Esophagus muscularis mucosa (tissue), 4 donors: Measurements from ENCODE around the gene CAND1. TPM values are rescaled to one million over a fixed set of nuclear protein-coding genes. Genes with fewer than 3 reads are reported as not detected.

Source experiments
- DNase-seq: peaks from one replicate; pipeline ENCODE4 v3.0.0-alpha.2; 2017; ENCODE audit errors: extremely low spot score
- H3K27ac ChIP-seq, 4 donors: fragments of 200-600 bp; sonication (generic); replicated peaks in 1 of 4; 1 replicate in 3 of 4; 2 replicates in 1 of 4; pipeline ENCODE4 v1.5.1; 2016 to 2019; ENCODE audit warnings: mild to moderate bottlenecking in 1 of 4
- H3K27me3 ChIP-seq, 4 donors: fragments of 200-600 bp; sonication (generic); one replicate each; pipeline versions ENCODE4 v1.5.1 to v1.6.0; 2016 to 2019
- H3K36me3 ChIP-seq, 4 donors: fragments of 200-600 bp; sonication (generic); one replicate each; pipeline ENCODE4 v1.5.1; 2016 to 2019
- H3K4me1 ChIP-seq, 4 donors: fragments of 200-600 bp; sonication (generic); one replicate each; pipeline ENCODE4 v1.5.1; 2016 to 2019
- H3K4me3 ChIP-seq, 4 donors: fragments of 200-600 bp; sonication (generic); 1 replicate in 2 of 4; 2 replicates in 2 of 4; pipeline ENCODE4 v1.5.1; 2016 to 2019; ENCODE audit warnings: mild to moderate bottlenecking in 4 of 4, moderate library complexity in 1 of 4
- H3K9me3 ChIP-seq, 4 donors: fragments of 200-600 bp; sonication (generic); 1 replicate in 3 of 4; 2 replicates in 1 of 4; pipeline ENCODE4 v1.5.1; 2016 to 2019
- EP300 ChIP-seq: sonication (generic); formaldehyde crosslinking; IDR thresholded peaks from one replicate; pipeline ENCODE4 v1.6.1; 2017; ENCODE audit warnings: antibody characterized with exemption
- POLR2A ChIP-seq: fragments of 450-650 bp; IDR thresholded peaks from one replicate; pipeline ENCODE4 v1.6.1; 2017; ENCODE audit warnings: antibody characterized with exemption, moderate library complexity, mild to moderate bottlenecking, low read depth
- POLR2AphosphoS5 ChIP-seq, 2 donors: sonication (generic); formaldehyde crosslinking; IDR thresholded peaks; one replicate each; pipeline ENCODE4 v1.6.1; 2017; ENCODE audit warnings: antibody characterized with exemption in 2 of 2
- WGBS: methylation state at CpG from one replicate; pipeline ENCODE4 v1.1.5; 2018; 5-methylcytosine and 5-hydroxymethylcytosine counted together
- intact Hi-C: fragments of 100-400 bp; cut with DNase I; formaldehyde crosslinking; loops from one replicate; pipeline ENCODE4 v1.15.1; 2023
- total RNA-seq, 4 donors: library from RNA; depleted of rRNA; stranded (reverse); fragments of >200 nt; gene quantifications; one replicate each; pipeline versions ENCODE4 v1.1.0 to v1.2.1, GENCODE V29; 2016
- TF ChIP-seq, protein P1 (sequence below), 3 experiments: fragments of 200-600 bp in 2 of 3; fragments of 450-650 bp in 1 of 3; sonication (generic) in 2 of 3; IDR thresholded peaks; one replicate each; pipeline ENCODE4 v1.5.1; 2017 to 2019; ENCODE audit warnings: antibody characterized with exemption in 3 of 3, mild to moderate bottlenecking in 2 of 3, moderate library complexity in 1 of 3

CAND1 gene
- total RNA-seq, 4 donors from 2014 or later = 56.8 to 85.3 (median 75.7) TPM

DNA sequence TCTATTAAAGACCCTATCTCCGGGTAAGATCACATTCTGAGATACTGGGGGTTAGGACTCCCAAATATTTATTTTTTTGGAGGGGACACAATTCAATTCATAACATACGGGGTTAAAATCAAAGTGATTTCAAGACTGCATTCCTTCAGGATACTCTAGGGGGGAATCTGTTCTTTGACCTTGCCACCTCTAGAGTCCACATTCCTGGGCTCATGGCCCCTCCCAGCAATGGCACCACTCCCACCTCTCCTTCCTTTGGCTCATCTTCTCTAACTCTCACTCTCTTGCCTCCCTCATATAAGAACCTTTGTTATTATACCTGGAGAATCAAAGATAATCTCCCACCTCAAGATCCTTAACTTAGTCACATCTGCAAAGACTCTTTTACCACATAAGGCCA lies 79.5 kb downstream of the CAND1 start:
- Histone ChIP-seq H3K4me3 (no peak overlapping the region), H3K36me3 (no peaks in the 10 kb centered on the region)
- WGBS = 92% methylated on average over 2 of the region's 2 CpGs

DNA sequence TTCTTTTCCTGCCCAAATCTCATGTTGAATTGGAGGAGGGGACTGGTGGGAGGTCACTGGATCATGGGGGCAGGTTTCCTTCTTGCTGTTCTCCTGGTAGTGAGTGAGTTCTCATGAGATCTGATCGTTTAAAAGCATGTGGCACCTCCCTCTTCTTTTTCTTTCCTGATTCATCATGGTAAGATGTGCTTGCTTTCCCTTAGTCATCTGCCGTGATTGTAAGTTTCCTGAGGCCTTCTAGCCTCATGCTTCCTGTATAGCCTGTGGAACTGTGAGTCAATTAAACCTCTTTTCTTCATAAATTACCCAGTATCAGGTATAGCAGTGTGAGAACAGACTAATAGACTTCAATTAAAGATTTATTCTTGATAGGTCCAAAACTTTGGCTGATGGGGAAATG lies 83.5 kb downstream of the CAND1 start:
- H3K4me1 ChIP-seq = peaks cover 14 to 30% (median 23%) of the 10 kb centered on the region in 4 donors
- no peaks in the 10 kb centered on the region for H3K27me3 ChIP-seq
- H3K9me3 ChIP-seq = no peaks in the 10 kb centered on the region
- H3K27ac ChIP-seq = no peak overlapping the region
- H3K36me3 ChIP-seq = no peaks in the 10 kb centered on the region
- intact Hi-C loops = loop anchor here (5.0 kb wide), 1 partner anchor 295 kb away; the partner anchor contains the start of gene DYRK2
- WGBS = 64% methylated on average over 2 of the region's 2 CpGs
- TF ChIP-seq, protein P1, sequence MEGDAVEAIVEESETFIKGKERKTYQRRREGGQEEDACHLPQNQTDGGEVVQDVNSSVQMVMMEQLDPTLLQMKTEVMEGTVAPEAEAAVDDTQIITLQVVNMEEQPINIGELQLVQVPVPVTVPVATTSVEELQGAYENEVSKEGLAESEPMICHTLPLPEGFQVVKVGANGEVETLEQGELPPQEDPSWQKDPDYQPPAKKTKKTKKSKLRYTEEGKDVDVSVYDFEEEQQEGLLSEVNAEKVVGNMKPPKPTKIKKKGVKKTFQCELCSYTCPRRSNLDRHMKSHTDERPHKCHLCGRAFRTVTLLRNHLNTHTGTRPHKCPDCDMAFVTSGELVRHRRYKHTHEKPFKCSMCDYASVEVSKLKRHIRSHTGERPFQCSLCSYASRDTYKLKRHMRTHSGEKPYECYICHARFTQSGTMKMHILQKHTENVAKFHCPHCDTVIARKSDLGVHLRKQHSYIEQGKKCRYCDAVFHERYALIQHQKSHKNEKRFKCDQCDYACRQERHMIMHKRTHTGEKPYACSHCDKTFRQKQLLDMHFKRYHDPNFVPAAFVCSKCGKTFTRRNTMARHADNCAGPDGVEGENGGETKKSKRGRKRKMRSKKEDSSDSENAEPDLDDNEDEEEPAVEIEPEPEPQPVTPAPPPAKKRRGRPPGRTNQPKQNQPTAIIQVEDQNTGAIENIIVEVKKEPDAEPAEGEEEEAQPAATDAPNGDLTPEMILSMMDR (IDR thresholded peaks at IDR 0.05) = no peak
- TF ChIP-seq POLR2A (no peak), POLR2AphosphoS5 (IDR thresholded peaks at IDR 0.05) (no peak), EP300 (no peak)
- no peak for DNase-seq
- H3K4me3 ChIP-seq = no peak overlapping the region

More for the DNA sequence above, 79.5 kb downstream of the CAND1 start:
- Histone ChIP-seq H3K27ac (no peak overlapping the region), H3K9me3 (no peaks in the 10 kb centered on the region), H3K27me3 (no peaks in the 10 kb centered on the region), H3K4me1 (no peaks in the 10 kb centered on the region)
- intact Hi-C loops = no loop called here
- TF ChIP-seq, protein P1 (IDR thresholded peaks at IDR 0.05) = no peak
- DNase-seq = no peak

DNA sequence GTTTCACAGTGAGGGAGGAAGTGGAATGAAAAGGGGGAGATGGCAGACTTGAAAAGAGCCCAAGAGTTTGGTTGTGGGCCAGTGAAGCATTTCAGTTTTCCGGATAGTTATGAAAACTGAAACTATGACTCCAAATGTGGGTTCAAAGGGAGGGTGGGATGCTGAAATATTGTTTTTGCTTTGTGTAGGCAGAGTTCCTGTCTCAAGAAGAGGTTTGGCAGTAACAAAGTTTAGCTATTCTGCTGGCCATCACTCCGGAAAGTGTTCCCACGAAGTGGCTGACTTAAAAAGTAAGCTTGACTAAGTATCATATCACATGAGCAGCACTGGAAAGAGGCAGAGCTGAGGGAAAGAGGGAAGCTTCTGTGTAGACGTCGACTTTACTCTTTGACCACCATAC lies 85.2 kb downstream of the CAND1 start:
- intact Hi-C loops = loop anchor here (2.0 to 5.0 kb wide), 2 partner anchors 293 to 588 kb away; partner anchors contain the start of gene DYRK2
- peak overlapping the region in 2 of 4 donors; percentile 9 to 21 for H3K27ac ChIP-seq

DNA sequence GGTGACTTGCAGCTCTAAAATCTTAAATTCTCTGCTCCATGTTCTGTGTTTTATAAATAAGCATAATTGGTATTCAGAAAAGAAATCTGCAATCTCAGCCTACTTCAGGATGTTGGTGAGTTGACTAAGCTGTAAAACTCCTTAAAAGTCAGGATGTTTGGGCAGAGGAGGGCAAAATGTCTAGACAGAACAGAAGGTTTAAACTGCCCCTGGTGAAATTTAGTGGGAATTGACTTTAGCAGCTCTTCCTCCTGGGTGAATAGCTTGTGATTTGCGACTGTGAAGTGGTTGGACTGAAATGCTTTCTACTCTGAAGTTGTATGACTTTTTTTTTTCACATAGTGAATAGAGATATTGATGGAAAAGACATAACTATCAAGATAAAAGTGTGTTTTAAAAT lies 85.8 kb downstream of the CAND1 start:
- H3K9me3 ChIP-seq = no peaks in the 10 kb centered on the region
- H3K36me3 ChIP-seq = no peaks in the 10 kb centered on the region
- 87% methylated on average over 1 of the region's 1 CpG for WGBS
- H3K4me3 ChIP-seq = no peak overlapping the region
- peaks cover 14 to 30% (median 23%) of the 10 kb centered on the region in 4 donors for H3K4me1 ChIP-seq
- no peak for TF ChIP-seq EP300
- TF ChIP-seq, protein P1 (IDR thresholded peaks at IDR 0.05) = no peak
- no peak for TF ChIP-seq POLR2AphosphoS5 (IDR thresholded peaks at IDR 0.05)
- TF ChIP-seq POLR2A = no peak
- intact Hi-C loops = loop anchor here (2.0 to 5.0 kb wide), 5 partner anchors 87 to 687 kb away; partner anchors contain the start of gene DYRK2
- DNase-seq = no peak
- H3K27me3 ChIP-seq = no peaks in the 10 kb centered on the region
- peak overlapping the region in 1 of 4 donors; percentile 21 for H3K27ac ChIP-seq

More for the DNA sequence above, 85.2 kb downstream of the CAND1 start:
- no peaks in the 10 kb centered on the region for H3K36me3 ChIP-seq
- H3K27me3 ChIP-seq = no peaks in the 10 kb centered on the region
- DNase-seq = no peak
- H3K4me3 ChIP-seq = no peak overlapping the region
- H3K4me1 ChIP-seq = peaks cover 14 to 30% (median 23%) of the 10 kb centered on the region in 4 donors
- 23% methylated on average over 5 of the region's 5 CpGs for WGBS
- H3K9me3 ChIP-seq = no peaks in the 10 kb centered on the region
- TF ChIP-seq, protein P1 (IDR thresholded peaks at IDR 0.05) = no peak
- TF ChIP-seq EP300 = no peak
- no peak for TF ChIP-seq POLR2A
- no peak for TF ChIP-seq POLR2AphosphoS5 (IDR thresholded peaks at IDR 0.05)
